Measurements from ENCODE around the gene ANKRD29.
"Not testable (repeated sequence)": the region's sequence is repeated elsewhere in the genome, so short reads cannot be mapped to it uniquely, and the experiment has no call there.

ANKRD29 gene

GRCh38 chr18:23567671-23568070, 95.0 kb downstream of the ANKRD29 start:
- no peak overlapping the region for H3K27ac ChIP-seq
- TF ChIP-seq ZFX (IDR thresholded peaks at IDR 0.05; ENCODE audit: borderline replicate concordance) (no peak), CTCF (IDR thresholded peaks at IDR 0.05) (no peak)

GRCh38 chr18:23565916-23566547, 96.7 kb downstream of the ANKRD29 start:
- TF ChIP-seq CTCF (IDR thresholded peaks at IDR 0.05) (no peak), ZFX (IDR thresholded peaks at IDR 0.05; ENCODE audit: borderline replicate concordance) (no peak)
- no peak overlapping the region for H3K27ac ChIP-seq

GRCh38 chr18:23563377-23564043, 99.2 kb downstream of the ANKRD29 start:
- no peak for TF ChIP-seq ZFX (IDR thresholded peaks at IDR 0.05; ENCODE audit: borderline replicate concordance)
- TF ChIP-seq CTCF (IDR thresholded peaks at IDR 0.05): no peak
- H3K27ac ChIP-seq: no peak overlapping the region

- H3K27ac ChIP-seq: no peak overlapping the region
- TF ChIP-seq ZFX (IDR thresholded peaks at IDR 0.05; ENCODE audit: borderline replicate concordance): no peak
- TF ChIP-seq CTCF (IDR thresholded peaks at IDR 0.05): no peak
Measured at GRCh38 chr18:23560186-23560585, 102.5 kb downstream of the ANKRD29 start.

GRCh38 chr18:23557511-23557910, 105.2 kb downstream of the ANKRD29 start:
- H3K27ac ChIP-seq: not testable (repeated sequence)

GRCh38 chr18:23556145-23556780, 106.4 kb downstream of the ANKRD29 start:
- no peak for TF ChIP-seq CTCF (IDR thresholded peaks at IDR 0.05)
- TF ChIP-seq ZFX (IDR thresholded peaks at IDR 0.05; ENCODE audit: borderline replicate concordance): no peak
- H3K27ac ChIP-seq: no peak overlapping the region

GRCh38 chr18:23553887-23554286, 108.8 kb downstream of the ANKRD29 start:
- no peak overlapping the region for H3K27ac ChIP-seq
- no peak for TF ChIP-seq ZFX (IDR thresholded peaks at IDR 0.05; ENCODE audit: borderline replicate concordance)
- TF ChIP-seq CTCF (IDR thresholded peaks at IDR 0.05): no peak

Measured in 22Rv1 (cell line).